Mesenchymal stem cell (in vitro differentiated cells and primary cell): ENCODE results near the gene MAP9. TPM values are rescaled to one million over a fixed set of nuclear protein-coding genes. Genes with fewer than 3 reads are reported as not detected.
"Not testable (repeated sequence)": the region's sequence is repeated elsewhere in the genome, so short reads cannot be mapped to it uniquely, and the experiment has no call there.

Experiments used
- DNase-seq: peaks from one replicate; pipeline ENCODE4 v3.0.0-alpha.2; 2013
- H2AFZ ChIP-seq: one replicate; pipeline ENCODE4 v1.6.1; 2013; ENCODE audit warnings: low read depth, mild to moderate bottlenecking, control low read depth, inconsistent platforms, low read length, moderate library complexity
- H2AK5ac ChIP-seq: 2 replicates; pipeline ENCODE4 v1.6.1; 2013; ENCODE audit warnings: low read length, moderate library complexity, mild to moderate bottlenecking, inconsistent platforms; ENCODE audit not compliant: severe bottlenecking
- H2BK120ac ChIP-seq: one replicate; pipeline ENCODE4 v1.6.1; 2013; ENCODE audit warnings: low read depth, mild to moderate bottlenecking, inconsistent platforms, low read length, moderate library complexity
- H2BK12ac ChIP-seq, 2 experiments: one replicate each; pipeline ENCODE4 v1.6.1; 2013; ENCODE audit warnings: inconsistent platforms in 2 of 2, low read length in 2 of 2, mild to moderate bottlenecking in 2 of 2, moderate library complexity in 2 of 2, control low read depth in 1 of 2
- H2BK15ac ChIP-seq: one replicate; pipeline ENCODE4 v1.6.1; 2013; ENCODE audit warnings: mild to moderate bottlenecking, low read depth, inconsistent platforms; ENCODE audit not compliant: poor library complexity, severe bottlenecking
- H2BK5ac ChIP-seq: 2 replicates; pipeline ENCODE4 v1.6.1; 2013; ENCODE audit warnings: low read depth, mild to moderate bottlenecking, low read length, control low read depth, inconsistent platforms; ENCODE audit not compliant: poor library complexity, severe bottlenecking
- H3K14ac ChIP-seq, 2 experiments: one replicate each; pipeline ENCODE4 v1.6.1; 2013; ENCODE audit warnings: inconsistent platforms in 2 of 2, low read length in 2 of 2, control low read depth in 1 of 2, mild to moderate bottlenecking in 1 of 2, moderate library complexity in 1 of 2
- H3K18ac ChIP-seq, 2 experiments: one replicate each; pipeline ENCODE4 v1.6.1; 2013; ENCODE audit warnings: inconsistent platforms in 2 of 2, low read length in 2 of 2, control low read depth in 1 of 2, low read depth in 1 of 2, mild to moderate bottlenecking in 1 of 2
- H3K23ac ChIP-seq, 2 experiments: one replicate each; pipeline ENCODE4 v1.6.1; 2013; ENCODE audit warnings: inconsistent platforms in 2 of 2, low read length in 2 of 2, mild to moderate bottlenecking in 2 of 2, moderate library complexity in 2 of 2, control low read depth in 1 of 2
- H3K27ac ChIP-seq: 2 replicates; pipeline ENCODE4 v1.5.1; 2013; ENCODE audit warnings: mild to moderate bottlenecking, moderate library complexity, low read length, control low read depth, inconsistent platforms; ENCODE audit not compliant: poor library complexity, severe bottlenecking
- H3K27me3 ChIP-seq, 2 experiments: 2 replicates each; pipeline versions ENCODE4 v1.6.1 to v1.7.0; 2013; ENCODE audit warnings: low read length in 2 of 2, mild to moderate bottlenecking in 2 of 2, moderate library complexity in 2 of 2, control low read depth in 1 of 2, inconsistent platforms in 1 of 2; ENCODE audit not compliant: control insufficient read depth in 1 of 2, insufficient read depth in 1 of 2
- H3K36me3 ChIP-seq, 2 experiments: 2 replicates each; pipeline versions ENCODE4 v1.6.1 to v1.7.0; 2013; ENCODE audit warnings: low read length in 2 of 2, control low read depth in 1 of 2, inconsistent platforms in 1 of 2, low read depth in 1 of 2, mild to moderate bottlenecking in 1 of 2; ENCODE audit not compliant: insufficient read depth in 2 of 2, control insufficient read depth in 1 of 2
- H3K4ac ChIP-seq, 2 experiments: one replicate each; pipeline ENCODE4 v1.6.1; 2013; ENCODE audit warnings: inconsistent platforms in 2 of 2, low read length in 2 of 2, mild to moderate bottlenecking in 2 of 2, moderate library complexity in 2 of 2, control low read depth in 1 of 2, low read depth in 1 of 2
- H3K4me1 ChIP-seq: 2 replicates; pipeline ENCODE4 v1.6.1; 2013; ENCODE audit warnings: low read depth, low read length, control low read depth; ENCODE audit not compliant: control insufficient read depth, insufficient read depth
- H3K4me2 ChIP-seq: 2 replicates; pipeline ENCODE4 v1.6.1; 2013; ENCODE audit warnings: low read length, mild to moderate bottlenecking, inconsistent platforms; ENCODE audit not compliant: poor library complexity, severe bottlenecking
- H3K4me3 ChIP-seq, 2 experiments: 2 replicates each; pipeline versions ENCODE4 v1.5.1 to v1.7.0; 2013; ENCODE audit warnings: low read length in 2 of 2, mild to moderate bottlenecking in 2 of 2, control low read depth in 1 of 2, low read depth in 1 of 2; ENCODE audit not compliant: insufficient read depth in 1 of 2
- H3K79me1 ChIP-seq: replicated peaks from 2 replicates; pipeline ENCODE4 v1.6.1; 2013; ENCODE audit warnings: mild to moderate bottlenecking, control low read depth, low read length, inconsistent platforms; ENCODE audit not compliant: poor library complexity, severe bottlenecking
- H3K9ac ChIP-seq: 2 replicates; pipeline ENCODE4 v1.7.0; 2013; ENCODE audit warnings: mild to moderate bottlenecking, low read length, moderate library complexity
- H3K9me3 ChIP-seq: 2 replicates; pipeline ENCODE4 v1.7.0; 2013; ENCODE audit warnings: mild to moderate bottlenecking, low read length; ENCODE audit not compliant: control insufficient read depth
- H4K8ac ChIP-seq: one replicate; pipeline ENCODE4 v1.6.1; 2013; ENCODE audit warnings: inconsistent platforms, mild to moderate bottlenecking, low read length, moderate library complexity
- H4K91ac ChIP-seq: one replicate; pipeline ENCODE4 v1.6.1; 2013; ENCODE audit warnings: mild to moderate bottlenecking, low read length, inconsistent platforms
- WGBS: methylation state at CpG from one replicate; pipeline ENCODE4 v1.1.7; 2013; ENCODE audit warnings: mixed read lengths; 5-methylcytosine and 5-hydroxymethylcytosine counted together
- polyA plus RNA-seq, 2 experiments: library from polyadenylated mRNA; stranded (reverse); fragments of 200-250 nt; gene quantifications; one replicate each; pipeline ENCODE4 v1.2.3, GENCODE V29; 2013

The MAP9 gene
- 20.8 TPM for polyA plus RNA-seq (2013, experiment 1 of 2)
- 19.5 TPM for polyA plus RNA-seq (2013, experiment 2 of 2)

DNA sequence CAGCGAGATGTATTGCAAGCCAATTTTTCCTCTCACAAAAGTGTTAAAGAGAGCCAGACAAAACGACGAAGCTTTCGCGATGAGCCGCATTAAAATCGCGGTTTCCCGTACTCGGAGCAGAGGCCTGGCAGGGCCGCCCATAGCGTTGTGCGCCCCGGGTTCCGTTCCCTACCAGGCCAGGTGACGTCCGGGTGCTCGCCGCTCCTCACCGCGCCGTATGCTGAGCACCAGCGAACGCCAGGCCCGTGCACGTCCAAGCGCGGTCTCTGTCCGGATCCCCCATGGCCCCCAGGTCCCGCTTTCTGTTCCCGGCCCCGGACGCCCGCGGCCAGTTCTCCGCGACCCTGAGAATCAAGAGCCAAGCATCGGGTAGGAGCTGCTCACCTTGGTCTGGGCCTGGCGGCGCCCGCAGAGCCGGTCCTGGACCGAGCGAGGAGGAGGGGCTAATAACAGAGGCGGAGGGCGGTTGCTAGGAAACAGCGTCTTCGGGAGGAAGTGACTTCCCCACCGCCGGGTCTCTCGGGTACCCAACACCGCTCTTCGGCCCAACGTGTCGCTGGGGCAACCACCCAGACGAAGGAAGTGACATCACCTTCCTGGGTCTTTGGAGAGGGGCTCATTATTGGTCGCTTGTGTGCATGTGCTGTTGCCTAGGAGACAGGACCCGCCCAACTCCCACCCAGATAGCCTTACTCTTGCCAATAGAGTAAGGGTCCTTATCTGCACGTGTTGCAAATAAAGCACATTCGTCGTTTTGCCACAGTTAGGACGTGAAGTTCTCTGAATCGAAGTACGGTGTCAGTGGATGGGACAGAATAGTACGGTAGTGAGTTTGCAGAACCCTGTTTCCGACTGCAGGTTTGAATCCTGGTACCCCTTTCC, at the start of gene MAP9:
MAP9 (minus strand) TSS at position 579 of the 882 bp plus-strand sequence. CDS start 1,115 bp downstream, outside the sequence.
- WGBS = 6% methylated on average over 65 of the region's 66 CpGs
- H3K4me2 ChIP-seq = peak within 1 kb of the TSS; percentile 82
- H3K79me1 ChIP-seq = peaks cover 5% of the 10 kb centered on the region

DNA sequence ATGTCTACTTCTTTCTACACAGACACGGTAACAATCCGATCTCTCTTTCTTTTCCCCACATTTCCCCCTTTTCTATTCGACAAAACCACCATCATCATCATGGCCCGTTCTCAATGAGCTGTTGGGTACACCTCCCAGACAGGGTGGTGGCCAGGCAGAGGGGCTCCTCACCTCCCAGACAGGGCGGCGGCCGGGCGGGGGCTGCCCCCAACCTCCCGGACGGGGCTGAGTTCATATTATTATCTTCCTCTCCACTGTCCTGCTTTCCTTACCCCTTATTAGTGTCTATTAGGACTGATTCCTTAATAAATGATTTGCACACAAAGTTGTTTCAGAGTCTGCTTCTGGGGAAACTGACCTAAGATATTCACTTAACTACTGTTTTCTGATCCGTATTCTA, 48.0 kb upstream of the MAP9 start:
- WGBS = 95% methylated on average over 5 of the region's 11 CpGs
- H4K8ac ChIP-seq, H4K91ac ChIP-seq, DNase-seq, H2AFZ ChIP-seq, H3K23ac ChIP-seq, H3K36me3 ChIP-seq, H3K9ac ChIP-seq, H3K4ac ChIP-seq, H3K79me1 ChIP-seq, H3K27ac ChIP-seq, H2BK15ac ChIP-seq, H2BK120ac ChIP-seq, H2BK12ac ChIP-seq, H3K27me3 ChIP-seq, H2AK5ac ChIP-seq, H2BK5ac ChIP-seq, H3K9me3 ChIP-seq, H3K14ac ChIP-seq, H3K18ac ChIP-seq, H3K4me1 ChIP-seq, H3K4me2 ChIP-seq, H3K4me3 ChIP-seq: not testable (repeated sequence)

More for the DNA sequence above, at the start of gene MAP9:
- no peak within 1 kb of the TSS for H2BK5ac ChIP-seq
- H3K9me3 ChIP-seq = no peaks in the 10 kb centered on the region
- no peaks in the 10 kb centered on the region for H3K4me1 ChIP-seq
- no peak within 1 kb of the TSS for H2BK120ac ChIP-seq
- peak within 1 kb of the TSS; percentile 86 for H4K8ac ChIP-seq
- H3K27me3 ChIP-seq = no peaks in the 10 kb centered on the region
- H3K36me3 ChIP-seq = peaks cover 0 to 14% of the 10 kb centered on the region in 2 experiments
- H3K14ac ChIP-seq = peak within 1 kb of the TSS in 1 of 2 experiments; percentile 90
- H3K4ac ChIP-seq = no peak within 1 kb of the TSS
- peak within 1 kb of the TSS; percentile 54 for H3K27ac ChIP-seq
- peak within 1 kb of the TSS; percentile 99 for H2AFZ ChIP-seq
- H2BK12ac ChIP-seq = no peak within 1 kb of the TSS
- peak within 1 kb of the TSS in 1 of 2 experiments; percentile 85 for H3K18ac ChIP-seq
- no peak within 1 kb of the TSS for H2AK5ac ChIP-seq
- no peak within 1 kb of the TSS for H4K91ac ChIP-seq
- peak within 1 kb of the TSS; percentile 94 for H3K4me3 ChIP-seq
- DNase-seq = peak; percentile 95
- H3K23ac ChIP-seq = peak within 1 kb of the TSS in 1 of 2 experiments; percentile 97
- no peak within 1 kb of the TSS for H2BK15ac ChIP-seq
- peak within 1 kb of the TSS; percentile 97 for H3K9ac ChIP-seq

DNA sequence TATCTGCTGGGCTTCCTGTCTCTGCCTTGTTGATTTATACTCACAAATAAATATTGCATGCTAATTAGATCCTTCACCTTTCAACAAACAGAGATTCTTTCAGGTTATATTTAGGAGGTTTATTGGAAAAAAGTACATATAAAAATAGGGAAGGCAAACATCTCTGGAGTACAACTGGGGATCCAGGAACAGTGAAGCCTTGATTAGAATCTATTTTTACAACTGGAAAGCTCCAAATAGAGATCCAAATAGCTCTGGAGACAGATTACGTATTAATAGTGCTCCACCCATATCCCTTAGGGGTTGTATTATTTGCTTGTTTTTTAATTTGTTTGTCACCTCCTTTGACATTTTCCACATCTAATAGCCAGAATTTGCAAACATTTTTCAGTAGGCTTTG, 46.9 kb upstream of the MAP9 start:
- Histone ChIP-seq H3K36me3 (no peaks in the 10 kb centered on the region), H3K27me3 (no peaks in the 10 kb centered on the region), H3K79me1 (no peaks in the 10 kb centered on the region), H4K8ac (no peak overlapping the region), H3K4ac (no peak overlapping the region), H3K9ac (no peak overlapping the region), H2AFZ (no peak overlapping the region), H3K18ac (no peak overlapping the region), H2BK15ac (no peak overlapping the region), H2AK5ac (no peak overlapping the region), H2BK12ac (no peak overlapping the region), H3K14ac (no peak overlapping the region), H3K4me1 (no peaks in the 10 kb centered on the region), H3K27ac (no peak overlapping the region), H2BK120ac (no peak overlapping the region), H3K4me3 (no peak overlapping the region), H3K9me3 (no peaks in the 10 kb centered on the region), H3K23ac (no peak overlapping the region), H2BK5ac (no peak overlapping the region), H4K91ac (no peak overlapping the region), H3K4me2 (no peak overlapping the region)
- DNase-seq = no peak
- WGBS = no CpG with 5 or more reads among the region's 1 CpG

DNA sequence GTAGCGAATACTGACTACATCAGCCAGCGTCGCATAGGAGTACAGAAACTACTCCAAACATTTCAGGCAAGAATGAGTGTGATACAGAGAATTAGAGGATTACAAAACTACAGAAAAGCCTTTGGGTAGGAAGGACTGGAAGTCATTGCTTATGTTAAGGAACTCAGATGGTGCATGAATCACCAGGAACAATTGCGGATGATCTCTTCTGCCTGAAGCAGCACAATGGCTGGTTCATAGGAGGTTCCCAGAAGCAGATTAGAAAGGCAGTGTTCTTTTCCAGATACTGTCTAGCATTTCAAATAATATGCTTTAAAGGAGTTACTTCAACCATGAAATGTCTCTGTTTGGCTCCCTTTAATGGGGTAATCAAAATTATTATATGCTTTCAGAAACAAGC, 42.5 kb upstream of the MAP9 start:
- no peak overlapping the region for H3K4ac ChIP-seq
- H2BK15ac ChIP-seq = no peak overlapping the region
- DNase-seq = peak; percentile 79
- no peaks in the 10 kb centered on the region for H3K9me3 ChIP-seq
- H3K4me2 ChIP-seq = no peak overlapping the region
- no peaks in the 10 kb centered on the region for H3K79me1 ChIP-seq
- H3K4me3 ChIP-seq = no peak overlapping the region
- H2AK5ac ChIP-seq = no peak overlapping the region
- no peak overlapping the region for H4K8ac ChIP-seq
- H2AFZ ChIP-seq = no peak overlapping the region
- H3K4me1 ChIP-seq = no peaks in the 10 kb centered on the region
- 91% methylated on average over 4 of the region's 4 CpGs for WGBS
- no peak overlapping the region for H4K91ac ChIP-seq
- no peak overlapping the region for H2BK5ac ChIP-seq
- peak overlapping the region; percentile 27 for H2BK120ac ChIP-seq
- H3K36me3 ChIP-seq = no peaks in the 10 kb centered on the region
- H3K14ac ChIP-seq = no peak overlapping the region
- H3K23ac ChIP-seq = no peak overlapping the region
- H3K27me3 ChIP-seq = no peaks in the 10 kb centered on the region
- no peak overlapping the region for H3K18ac ChIP-seq
- H3K9ac ChIP-seq = no peak overlapping the region
- H2BK12ac ChIP-seq = no peak overlapping the region
- H3K27ac ChIP-seq = no peak overlapping the region
